Epithelial cell of proximal tubule (primary cell): ENCODE results near the gene MIS12. TPM values are rescaled to one million over a fixed set of nuclear protein-coding genes. Genes with fewer than 3 reads are reported as not detected.
A peak's percentile ranks its signal among the peaks of the same experiment; 100 is the strongest.

Source experiments
- DNase-seq: peaks from one replicate; pipeline ENCODE4 v3.0.0-alpha.2; 2011; ENCODE audit warnings: low read depth
- H3K4me3 ChIP-seq: 2 replicates; pipeline ENCODE4 v1.5.1; 2011; ENCODE audit warnings: low read depth, mild to moderate bottlenecking, low read length
- total RNA-seq: library from RNA; depleted of rRNA; stranded (reverse); fragments of >200 nt; gene quantifications from 2 replicates; pipeline ENCODE4 v1.2.3, GENCODE V29; 2015
- TF ChIP-seq, protein P1 (sequence below): conservative IDR thresholded peaks from 2 replicates; pipeline ENCODE4 v1.5.1; 2012; ENCODE audit warnings: low read depth, mild to moderate bottlenecking, low read length

MIS12 gene
- total RNA-seq, 1 donor from 2014 or later, result 27.3 TPM

DNA sequence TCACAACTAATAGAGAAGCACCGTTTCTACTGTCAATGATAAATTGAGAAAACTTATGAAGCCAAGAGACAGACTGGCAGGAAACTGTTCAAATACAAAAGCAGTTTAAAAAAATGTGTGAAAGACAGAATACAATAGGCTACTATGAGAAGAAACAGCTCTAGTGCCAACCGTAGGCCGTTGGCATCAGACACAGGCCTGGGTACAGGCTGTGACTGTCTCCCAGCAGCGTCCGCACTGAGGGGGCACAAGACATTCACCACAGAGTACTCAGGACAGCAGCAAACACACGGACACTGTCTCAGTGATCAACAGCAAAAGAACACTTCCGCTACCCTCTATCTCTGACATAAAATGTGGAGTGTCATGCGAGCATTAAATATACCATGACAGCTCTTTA is 39.6 kb upstream of the MIS12 start:
- TF ChIP-seq, protein P1, sequence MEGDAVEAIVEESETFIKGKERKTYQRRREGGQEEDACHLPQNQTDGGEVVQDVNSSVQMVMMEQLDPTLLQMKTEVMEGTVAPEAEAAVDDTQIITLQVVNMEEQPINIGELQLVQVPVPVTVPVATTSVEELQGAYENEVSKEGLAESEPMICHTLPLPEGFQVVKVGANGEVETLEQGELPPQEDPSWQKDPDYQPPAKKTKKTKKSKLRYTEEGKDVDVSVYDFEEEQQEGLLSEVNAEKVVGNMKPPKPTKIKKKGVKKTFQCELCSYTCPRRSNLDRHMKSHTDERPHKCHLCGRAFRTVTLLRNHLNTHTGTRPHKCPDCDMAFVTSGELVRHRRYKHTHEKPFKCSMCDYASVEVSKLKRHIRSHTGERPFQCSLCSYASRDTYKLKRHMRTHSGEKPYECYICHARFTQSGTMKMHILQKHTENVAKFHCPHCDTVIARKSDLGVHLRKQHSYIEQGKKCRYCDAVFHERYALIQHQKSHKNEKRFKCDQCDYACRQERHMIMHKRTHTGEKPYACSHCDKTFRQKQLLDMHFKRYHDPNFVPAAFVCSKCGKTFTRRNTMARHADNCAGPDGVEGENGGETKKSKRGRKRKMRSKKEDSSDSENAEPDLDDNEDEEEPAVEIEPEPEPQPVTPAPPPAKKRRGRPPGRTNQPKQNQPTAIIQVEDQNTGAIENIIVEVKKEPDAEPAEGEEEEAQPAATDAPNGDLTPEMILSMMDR, result no peak
- H3K4me3 ChIP-seq, result no peak overlapping the region
- DNase-seq, result no peak

DNA sequence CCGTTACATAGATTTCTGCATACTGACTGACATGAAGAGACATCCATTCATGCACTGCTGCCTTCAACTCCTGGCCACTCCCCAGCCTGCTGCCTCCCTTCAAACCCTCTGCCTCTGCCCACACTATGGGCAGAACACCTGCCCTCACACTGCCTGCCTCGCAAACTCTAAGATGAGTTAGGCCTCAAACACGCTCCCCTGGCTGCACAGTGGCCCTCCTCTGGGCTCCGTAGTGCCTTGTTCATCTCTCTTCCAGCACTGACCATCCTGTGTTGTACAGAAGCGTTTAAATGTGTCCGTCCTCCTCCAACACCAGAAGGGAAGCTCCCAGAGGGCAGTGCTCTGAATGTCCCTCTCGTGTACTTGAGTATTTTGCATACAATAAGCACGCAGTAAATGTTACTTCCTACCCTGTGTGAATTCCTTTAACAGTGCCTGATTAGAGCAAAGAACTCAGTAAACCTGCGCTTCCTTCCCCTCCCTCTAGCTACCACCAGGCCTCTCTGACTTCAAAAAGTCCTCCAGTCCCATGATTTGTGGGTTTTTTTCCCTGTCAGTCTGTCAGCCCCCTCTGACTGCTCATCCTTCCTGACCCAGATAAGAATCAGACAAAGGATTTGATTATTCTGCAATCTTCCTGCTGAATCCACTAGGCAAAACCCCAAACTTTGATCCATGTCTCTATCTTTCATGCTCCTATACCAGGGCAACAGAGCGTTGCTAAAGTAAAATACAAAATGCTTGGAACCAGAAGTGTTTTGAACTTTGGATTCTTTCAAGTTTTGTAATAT is 21.5 kb upstream of the MIS12 start:
- TF ChIP-seq, protein P1, result no peak
- DNase-seq, result no peak
- no peak overlapping the region for H3K4me3 ChIP-seq

DNA sequence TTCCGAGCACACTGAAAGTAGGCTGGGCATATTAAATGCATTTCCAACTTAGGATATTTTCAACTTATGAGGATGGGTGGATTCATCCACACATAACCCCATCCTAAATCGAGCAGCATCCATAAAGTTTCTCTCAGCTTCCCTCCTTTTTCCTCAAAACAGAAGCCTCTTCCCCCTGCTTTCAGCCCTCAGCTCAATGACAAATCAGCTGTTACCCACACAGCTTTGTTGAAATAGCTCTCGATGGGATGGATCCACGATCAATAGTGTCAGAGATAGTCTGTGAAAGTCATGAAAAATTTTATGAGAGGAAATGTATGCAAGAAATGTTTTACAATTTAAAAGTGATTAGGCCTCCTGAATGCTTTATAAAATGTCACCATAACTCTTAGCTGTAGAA is 20.1 kb upstream of the MIS12 start:
- DNase-seq, result no peak
- TF ChIP-seq, protein P1, result no peak
- H3K4me3 ChIP-seq, result no peak overlapping the region

DNA sequence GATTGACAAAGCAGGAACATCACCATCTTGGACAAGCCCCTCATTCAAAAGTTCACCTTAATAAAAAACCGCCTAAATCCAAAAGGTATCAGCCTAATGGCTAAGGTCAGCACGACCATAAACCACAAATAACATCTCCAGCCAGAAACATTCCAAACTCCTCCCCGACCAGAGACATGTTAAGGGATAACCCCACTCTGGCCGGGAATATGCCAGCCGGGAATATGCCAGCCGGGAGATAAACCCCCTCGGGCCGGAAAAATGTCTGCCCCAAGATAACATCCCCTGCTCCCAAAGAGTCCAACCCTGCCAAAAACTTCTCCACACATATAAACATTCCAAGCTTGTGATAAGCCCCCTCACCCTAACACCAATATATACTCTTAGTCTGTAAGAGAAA is 18.9 kb upstream of the MIS12 start:
- peak overlapping the region; percentile 85 for H3K4me3 ChIP-seq
- no peak for DNase-seq
- TF ChIP-seq, protein P1, result no peak

DNA sequence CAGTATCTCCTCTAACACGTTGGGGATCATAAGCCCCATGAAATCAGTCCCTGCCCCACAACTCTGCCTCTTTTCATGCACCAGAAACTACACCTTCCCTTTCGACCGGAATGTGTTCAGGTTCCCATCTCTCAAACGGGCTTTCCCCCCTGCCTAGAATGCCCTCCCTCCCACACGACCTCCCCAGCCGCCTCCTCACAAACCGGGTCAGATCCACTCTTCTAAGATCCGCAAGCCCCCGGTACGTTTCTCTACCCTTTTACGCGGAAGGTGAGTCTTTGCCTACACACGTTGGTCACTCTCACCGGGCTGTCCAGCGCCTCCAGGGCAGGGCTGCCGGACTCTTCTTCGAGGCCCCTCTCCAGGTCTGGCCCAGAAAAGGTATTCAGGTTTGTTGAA is 18.3 kb upstream of the MIS12 start:
- TF ChIP-seq, protein P1, result no peak
- H3K4me3 ChIP-seq, result peak overlapping the region; percentile 85
- peak; percentile 2 for DNase-seq

DNA sequence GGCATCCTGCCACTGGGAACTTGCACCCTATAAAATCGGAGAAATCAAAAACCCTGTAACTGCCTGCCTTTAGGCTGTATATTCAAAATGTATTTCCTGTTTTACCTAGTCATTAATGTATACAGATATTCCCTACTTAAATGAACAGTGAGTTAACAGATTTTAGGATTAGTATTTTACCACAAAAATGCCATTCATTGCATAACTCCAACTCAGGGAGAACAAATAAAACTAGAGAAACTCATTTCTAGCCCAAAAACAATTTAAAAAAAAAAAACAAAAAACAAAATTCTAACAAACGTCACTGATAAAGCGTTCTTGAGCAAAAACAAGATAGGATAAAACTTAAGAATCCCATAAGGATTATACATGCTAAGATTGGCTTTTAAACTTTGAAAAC is 13.9 kb upstream of the MIS12 start:
- TF ChIP-seq, protein P1, result no peak
- H3K4me3 ChIP-seq, result no peak overlapping the region
- DNase-seq, result no peak

DNA sequence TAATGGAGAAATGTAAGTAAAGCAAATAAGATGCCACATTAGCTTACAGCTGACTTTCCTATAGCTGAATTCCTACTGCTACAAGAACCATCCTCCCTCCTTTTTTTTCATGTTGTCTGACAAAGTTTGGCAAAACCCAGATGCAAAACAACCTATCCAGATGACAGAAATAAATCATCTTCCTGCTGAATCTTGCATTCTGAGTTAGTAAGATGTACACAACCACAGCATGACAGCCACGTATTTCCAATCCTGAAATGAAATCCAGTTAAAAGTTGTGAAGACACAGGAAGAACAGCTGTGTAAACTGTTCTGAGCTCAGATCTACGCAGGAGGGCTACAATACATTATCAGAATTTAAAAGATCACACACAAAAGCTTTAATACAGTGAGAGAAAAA is 12.5 kb upstream of the MIS12 start:
- TF ChIP-seq, protein P1, result no peak
- no peak for DNase-seq
- H3K4me3 ChIP-seq, result no peak overlapping the region
